ENCODE results near the gene EHD4. TPM values are rescaled to one million over a fixed set of nuclear protein-coding genes. Genes with fewer than 3 reads are reported as not detected.

Gene EHD4
- total RNA-seq, 1 donor from 2014 or later = 32.0 TPM

DNA sequence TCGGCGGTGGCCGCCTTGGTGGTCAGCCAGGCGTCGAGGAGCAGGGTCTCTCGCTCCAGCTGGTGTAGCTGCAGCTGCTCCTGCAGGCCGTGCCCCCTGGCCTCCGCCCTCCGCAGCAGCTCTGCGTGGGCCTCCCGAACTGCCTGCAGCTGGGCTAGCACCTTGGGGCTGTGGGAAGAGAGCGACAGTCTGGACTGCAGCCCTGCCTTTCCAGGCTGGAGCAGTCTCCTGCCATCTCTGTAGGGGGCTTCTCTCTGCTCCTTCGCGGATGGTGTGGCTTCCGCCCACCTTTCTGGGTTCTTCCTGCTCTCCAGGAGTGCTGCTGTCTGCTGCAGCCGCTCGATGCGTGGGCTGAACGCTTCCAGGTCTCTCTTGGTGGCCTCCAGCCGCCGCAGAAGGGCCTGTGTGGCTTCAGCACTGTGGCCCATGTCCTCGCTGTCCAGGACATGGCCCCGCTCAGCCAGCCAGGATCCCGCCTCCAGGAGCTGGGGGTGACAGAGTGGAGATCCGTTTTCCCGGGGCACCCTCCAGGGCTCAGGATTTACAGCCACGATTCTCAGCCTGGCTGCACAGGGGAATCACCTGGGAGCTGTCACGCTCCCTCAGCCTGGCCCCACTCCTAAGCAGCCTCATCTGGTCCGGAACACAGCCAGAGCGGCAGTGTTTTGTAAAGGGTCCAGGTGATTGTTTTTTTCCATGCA is 116.9 kb downstream of the EHD4 start:
- ATAC-seq = no peak

DNA sequence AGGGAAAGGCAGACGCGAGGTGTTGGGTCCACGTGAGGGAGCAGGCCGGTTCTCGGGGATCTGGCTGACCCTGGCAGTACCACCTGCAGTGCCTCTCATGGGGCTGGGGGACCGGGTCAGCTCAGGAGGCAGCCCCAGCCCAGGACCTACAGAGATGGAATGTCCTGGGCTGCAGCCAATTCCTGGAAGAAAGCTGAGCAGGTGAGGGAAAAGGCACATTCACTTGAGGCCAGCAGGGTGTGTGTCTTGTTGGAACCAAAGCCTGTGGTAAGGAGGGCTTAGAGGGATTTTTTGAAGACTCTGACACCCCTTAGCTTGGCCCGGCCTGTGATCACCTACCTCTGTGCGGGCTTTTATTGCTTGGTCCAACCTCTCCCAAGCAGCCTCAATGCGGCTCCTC is 117.9 kb downstream of the EHD4 start:
- ATAC-seq = no peak

DNA sequence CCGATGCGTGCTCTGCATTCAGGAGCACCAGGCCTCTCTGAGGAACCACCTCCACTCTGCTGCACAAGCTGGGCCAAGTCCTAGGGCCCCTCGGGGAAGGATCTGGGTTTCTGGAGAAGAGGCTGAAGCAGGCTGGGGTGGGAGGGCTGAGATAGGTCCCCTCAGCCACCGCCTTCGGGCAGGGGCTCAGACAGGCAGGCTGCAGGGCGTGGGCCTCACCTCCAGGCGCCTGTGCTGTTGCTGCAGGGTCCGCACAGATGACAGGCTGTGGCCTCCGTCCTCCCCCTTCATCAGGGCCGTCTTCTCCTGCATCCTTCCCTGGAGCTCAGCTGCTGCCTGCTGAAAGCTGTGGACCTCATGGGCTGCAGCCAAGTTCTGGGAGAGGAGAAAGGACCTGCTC is 118.5 kb downstream of the EHD4 start:
- no peak for ATAC-seq

DNA sequence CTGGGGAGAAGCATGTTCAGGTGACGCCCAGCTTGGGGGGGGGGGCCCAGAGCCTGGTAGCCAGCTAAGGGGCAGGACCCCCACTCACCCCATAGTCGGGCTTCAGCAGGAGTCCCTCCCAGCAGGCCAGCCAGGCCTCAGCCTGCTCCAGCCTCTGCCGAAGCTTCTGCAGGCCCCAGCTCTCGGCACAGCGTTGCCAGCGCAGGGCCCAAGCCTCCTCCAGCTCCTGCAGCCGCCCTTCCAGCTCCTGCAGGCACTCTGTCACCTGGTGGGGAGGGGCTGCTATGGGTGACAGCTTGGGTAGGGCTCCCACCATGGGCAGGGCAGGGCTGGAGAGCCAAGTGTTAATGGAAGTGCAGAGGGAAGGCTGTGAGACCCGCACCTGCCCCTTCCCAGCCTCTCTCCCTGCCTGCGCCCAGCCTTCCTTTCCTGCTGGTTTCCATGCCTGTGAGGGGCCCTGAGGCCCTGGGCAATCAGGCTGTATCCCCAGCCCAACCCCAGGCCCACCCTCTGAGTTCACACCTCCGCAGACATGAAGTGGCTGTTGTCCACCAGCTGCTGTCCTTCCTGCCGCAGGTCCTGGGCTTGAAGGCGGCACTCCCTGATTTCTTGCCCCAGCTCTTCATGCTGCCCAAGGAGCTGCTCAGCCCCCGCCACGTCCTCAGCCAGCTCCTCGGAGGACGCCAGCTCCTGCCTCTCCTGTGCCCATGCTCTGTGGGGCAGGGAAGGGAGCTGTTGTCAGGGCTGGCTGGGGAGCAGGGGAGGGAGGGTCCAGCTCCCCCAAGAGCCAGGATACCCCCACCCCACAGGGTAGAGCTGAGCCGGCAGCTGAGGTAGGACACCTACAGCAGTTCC is 119.4 kb downstream of the EHD4 start:
- ATAC-seq = peak; percentile 1

DNA sequence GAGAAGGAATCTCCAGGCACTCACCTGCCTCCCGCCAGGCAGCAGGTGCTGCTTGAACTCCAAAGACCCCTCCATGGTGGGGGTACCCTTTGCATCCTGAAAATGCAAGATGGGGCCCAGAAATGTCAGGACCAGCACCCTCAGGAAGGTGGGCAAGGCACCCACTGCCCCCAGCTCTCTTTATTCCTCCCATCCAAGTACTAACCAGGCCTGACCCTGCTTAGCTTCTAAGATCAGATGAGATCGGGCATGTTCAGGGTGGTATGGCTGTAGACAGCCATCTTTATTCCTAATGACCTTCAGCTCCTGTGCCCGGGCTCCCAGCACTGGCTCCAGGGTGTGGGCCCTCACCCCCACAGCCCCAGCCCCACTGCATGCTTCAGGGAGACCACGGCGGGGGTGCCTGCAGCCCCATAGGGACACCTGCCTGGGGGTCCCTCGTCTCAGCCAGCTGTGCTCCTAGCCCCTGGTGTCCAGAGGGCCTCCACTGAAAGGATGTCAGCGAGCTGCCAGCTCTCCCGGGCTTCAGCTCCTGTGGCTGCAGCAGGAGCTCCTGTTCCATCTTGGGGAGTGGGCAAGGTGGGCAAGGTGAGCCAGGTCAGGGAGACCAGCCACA is 120.5 kb downstream of the EHD4 start:
- ATAC-seq = no peak

DNA sequence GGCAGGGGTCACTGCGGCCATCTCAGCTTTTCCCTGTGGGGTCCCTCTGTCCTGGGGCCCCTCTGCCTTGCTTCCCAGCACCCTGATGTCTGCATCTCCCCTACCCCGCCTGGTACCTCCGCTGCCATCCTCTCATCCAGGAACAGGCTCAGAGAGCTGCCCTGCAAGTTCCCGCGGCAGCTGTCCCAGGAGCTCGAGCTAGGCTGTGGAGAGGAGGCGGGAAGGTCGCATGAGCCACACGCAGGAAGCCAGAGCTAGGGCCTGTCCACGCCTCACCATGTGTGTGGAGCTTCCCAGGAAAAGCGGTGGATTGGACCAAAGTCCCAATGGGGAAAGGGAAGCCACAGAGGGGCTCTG is 121.2 kb downstream of the EHD4 start:
- no peak for ATAC-seq

DNA sequence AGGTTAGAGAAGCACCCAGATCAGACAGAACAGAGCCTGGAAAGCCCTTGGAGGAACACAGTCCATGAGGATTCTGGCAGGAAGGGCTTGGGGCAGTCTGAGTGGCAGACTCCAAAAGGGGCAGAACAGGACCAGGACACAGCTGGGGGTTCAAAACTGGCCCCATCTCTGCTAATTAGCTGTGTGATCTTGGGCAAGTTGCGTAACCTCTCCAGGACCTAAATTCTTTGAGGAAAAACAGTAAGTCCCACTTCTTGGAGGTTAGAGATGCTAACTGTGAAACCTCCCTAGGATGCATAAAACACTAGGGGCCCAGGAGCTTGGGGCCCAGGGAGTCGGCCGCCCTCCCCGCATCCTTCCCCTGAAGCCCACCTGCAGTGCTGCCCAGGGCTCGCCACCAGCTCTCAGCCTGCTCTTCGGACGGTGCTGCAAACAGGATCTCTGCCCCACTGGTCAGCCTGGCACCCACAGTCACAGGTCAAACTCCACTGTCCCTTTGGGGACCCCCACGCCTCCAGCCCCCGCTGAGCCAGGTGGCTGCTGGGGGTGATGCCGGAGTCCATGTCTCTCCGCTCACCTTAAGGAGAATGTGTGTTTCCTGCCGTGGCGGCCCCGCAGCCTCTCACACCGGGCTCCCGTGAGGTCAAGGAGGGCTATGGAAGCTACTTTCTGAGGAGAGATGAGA is 121.7 kb downstream of the EHD4 start:
- ATAC-seq = no peak

DNA sequence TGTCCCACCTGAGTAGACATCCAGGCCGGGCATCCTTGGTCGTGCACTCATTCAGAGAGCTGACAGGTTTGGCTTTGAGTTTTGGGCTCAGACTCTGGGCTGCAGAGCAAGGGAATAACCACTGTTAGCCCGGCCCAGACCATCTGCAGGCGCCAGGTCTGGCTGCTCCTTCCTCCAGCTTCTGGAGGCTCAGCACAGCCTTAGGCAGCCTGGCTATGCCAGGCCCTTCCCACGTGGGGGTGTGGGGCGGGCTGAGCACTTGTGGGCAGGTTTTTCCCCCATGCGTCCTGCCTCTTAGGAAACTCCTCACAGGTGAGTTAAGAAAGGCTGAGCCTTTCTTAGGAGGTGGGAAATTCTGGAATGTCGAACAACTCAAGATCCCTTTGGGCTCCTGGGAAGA is 122.5 kb downstream of the EHD4 start:
- ATAC-seq = peak; percentile 71

DNA sequence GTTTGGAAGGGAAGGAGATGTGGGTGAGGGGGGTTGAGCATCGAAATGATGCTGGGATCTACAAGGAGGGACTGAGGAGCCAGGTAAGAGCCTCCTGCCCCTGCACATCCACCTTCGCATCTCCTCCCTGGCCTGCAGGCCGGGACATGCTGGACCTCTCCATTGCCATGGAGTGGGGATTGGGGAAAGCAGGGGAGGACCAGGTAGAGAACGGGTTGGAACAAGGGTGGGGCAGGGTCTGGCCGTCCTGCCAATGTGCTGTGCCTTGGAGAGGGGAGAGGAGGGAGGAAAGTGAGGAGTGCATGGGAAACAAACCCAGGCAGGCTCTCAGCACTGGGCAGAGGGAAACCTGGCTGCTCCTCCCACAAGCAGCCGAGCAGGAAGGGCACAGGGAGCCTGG is 123.2 kb downstream of the EHD4 start:
- ATAC-seq = peak; percentile 69

DNA sequence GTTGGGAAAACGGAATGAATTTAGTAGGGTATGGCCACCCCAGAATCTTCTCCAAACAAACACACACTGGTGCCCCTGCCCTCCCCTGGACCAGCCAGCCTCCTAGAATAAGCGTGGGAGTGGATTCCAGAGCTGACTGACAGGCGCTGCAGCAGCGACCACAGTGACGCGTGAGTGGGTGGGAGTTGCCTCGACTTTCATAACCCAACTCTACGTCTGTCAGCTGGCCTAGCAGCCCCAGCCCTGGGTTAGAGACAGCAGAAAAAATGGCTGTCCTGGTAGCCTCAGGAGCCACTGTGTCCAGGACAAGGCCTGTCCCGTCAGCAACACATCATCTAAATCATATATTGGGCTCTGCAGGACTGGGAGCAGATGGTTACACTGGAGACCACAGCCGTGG is 123.7 kb downstream of the EHD4 start:
- no peak for ATAC-seq

DNA sequence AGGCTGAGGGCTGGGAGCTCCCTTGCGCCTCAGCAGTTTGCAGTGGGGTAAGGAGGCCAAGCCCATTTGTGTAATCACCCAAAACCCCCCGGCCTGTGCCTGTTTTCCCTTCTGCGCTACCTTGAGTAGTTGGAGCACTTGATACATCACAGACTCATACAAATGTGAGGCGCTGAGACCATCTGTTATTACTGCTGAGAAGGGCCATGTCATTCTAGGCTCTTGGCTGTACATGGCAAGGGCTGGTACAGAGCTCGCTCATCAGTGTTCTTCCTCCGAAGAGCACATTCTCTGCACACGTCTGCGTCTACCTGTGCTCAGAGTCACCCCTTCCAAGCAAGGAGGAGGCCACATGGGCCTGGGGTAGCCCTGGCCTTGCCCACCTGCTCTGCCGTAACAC is 124.4 kb downstream of the EHD4 start:
- no peak for ATAC-seq

DNA sequence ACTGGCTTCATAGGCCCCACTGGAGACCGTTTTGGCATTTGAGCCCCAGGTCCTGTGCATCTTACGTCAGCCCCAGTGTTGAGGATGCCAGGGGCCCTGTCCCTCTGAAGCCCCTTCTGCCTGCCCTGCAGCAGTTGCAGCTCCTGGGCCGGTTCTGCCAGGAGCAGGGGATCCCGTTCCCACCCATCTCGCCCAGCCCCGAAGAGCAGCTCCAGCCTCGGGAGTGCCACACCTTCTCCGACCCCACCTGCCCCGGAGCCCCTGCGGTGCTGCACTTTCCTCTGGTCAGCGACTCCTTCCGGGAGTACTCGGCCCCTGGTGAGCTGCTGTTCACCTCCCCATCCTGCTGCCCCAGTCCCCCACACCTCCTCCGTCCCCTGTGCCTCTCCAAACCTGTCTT is 125.2 kb downstream of the EHD4 start:
- ATAC-seq = no peak

Other genes starting within 250 kb of the EHD4 start
- gene MAPKBP1, start 198.1 kb downstream of the EHD4 start, total RNA-seq = 26.1 TPM
- gene JMJD7, start 144.5 kb downstream of the EHD4 start, total RNA-seq = 35.4 TPM
- gene PLA2G4B, start 133.7 kb downstream of the EHD4 start, total RNA-seq = 23.6 TPM
- gene SPTBN5, start 78.5 kb downstream of the EHD4 start, total RNA-seq = 2.1 TPM
- 18.1 TPM for gene PLA2G4E, start 48.5 kb upstream of the EHD4 start, total RNA-seq
- gene PLA2G4D, start 122.0 kb upstream of the EHD4 start, total RNA-seq = 1.5 TPM
- 34.9 TPM for gene PLA2G4F, start 184.1 kb upstream of the EHD4 start, total RNA-seq
- gene VPS39, start 235.7 kb upstream of the EHD4 start, total RNA-seq = 29.0 TPM

All from esophagus mucosa (tissue), 1 donor.